ENCODE measurements around the gene PLPPR3.

Gene PLPPR3, protein sequence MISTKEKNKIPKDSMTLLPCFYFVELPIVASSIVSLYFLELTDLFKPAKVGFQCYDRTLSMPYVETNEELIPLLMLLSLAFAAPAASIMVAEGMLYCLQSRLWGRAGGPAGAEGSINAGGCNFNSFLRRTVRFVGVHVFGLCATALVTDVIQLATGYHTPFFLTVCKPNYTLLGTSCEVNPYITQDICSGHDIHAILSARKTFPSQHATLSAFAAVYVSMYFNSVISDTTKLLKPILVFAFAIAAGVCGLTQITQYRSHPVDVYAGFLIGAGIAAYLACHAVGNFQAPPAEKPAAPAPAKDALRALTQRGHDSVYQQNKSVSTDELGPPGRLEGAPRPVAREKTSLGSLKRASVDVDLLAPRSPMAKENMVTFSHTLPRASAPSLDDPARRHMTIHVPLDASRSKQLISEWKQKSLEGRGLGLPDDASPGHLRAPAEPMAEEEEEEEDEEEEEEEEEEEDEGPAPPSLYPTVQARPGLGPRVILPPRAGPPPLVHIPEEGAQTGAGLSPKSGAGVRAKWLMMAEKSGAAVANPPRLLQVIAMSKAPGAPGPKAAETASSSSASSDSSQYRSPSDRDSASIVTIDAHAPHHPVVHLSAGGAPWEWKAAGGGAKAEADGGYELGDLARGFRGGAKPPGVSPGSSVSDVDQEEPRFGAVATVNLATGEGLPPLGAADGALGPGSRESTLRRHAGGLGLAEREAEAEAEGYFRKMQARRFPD

DNA sequence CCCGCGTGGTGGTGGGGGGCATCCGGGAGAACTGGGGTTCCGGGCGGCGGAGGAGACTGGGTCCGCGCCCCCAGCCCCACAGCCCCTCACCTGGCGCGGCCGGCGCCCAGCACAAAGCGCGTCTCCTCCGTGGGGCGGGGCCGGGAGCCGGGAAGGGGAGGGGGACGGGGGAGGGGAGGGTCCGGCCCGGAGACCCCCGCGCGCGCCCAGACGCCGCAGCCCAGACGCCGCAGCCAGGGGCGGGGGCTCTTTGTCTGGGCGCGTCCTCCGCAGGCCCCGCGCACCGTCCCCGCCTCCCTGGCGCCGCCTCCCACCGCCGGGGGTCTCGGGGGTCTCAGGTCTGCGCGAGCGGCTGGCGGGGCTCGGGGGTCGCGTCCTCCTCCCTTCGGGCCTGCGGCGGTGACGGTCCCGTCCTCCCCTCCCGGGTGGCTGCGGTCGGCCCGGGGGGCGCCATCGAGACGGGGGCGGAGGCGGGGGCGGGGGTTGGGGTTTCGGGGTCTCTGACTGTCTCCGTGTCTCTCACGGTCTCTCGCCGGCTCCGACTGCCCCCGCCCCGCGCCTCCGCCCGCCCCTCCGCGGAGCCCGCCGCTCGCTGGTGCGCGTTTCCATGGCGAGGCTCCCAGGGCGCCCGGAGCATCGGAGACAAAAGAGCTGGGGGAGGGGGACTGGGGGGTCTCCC lies at the start of gene PLPPR3:
TSS of gene PLPPR3 (minus strand) at position 131 of the 679 bp plus-strand sequence. CDS start 396 bp downstream, outside the sequence.
- DNase-seq (ENCODE audit: low read depth) = no peak

DNA sequence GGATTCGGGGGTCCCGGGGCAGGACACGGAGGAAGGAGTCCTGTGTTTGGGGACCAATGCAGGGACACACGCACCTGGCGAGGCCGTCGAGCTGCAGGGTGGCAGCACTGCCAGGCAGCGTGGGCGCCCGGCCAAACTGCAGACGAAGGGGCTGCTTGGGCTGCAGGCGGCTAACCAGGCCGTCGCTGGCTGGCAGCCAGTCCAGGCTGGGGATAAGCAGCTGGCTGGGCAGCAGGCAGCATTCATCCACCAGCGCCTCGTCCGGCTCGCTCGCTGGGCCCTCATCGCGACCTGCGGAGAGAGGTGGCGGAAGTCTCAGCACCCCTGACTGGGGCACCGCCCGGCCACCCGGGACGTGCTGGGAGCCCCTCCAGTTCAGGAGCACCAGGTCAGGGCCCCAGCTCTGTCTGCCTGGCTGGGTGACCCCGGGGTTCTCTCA lies 49.2 kb upstream of the PLPPR3 start:
- no peak for DNase-seq (ENCODE audit: low read depth)

DNA sequence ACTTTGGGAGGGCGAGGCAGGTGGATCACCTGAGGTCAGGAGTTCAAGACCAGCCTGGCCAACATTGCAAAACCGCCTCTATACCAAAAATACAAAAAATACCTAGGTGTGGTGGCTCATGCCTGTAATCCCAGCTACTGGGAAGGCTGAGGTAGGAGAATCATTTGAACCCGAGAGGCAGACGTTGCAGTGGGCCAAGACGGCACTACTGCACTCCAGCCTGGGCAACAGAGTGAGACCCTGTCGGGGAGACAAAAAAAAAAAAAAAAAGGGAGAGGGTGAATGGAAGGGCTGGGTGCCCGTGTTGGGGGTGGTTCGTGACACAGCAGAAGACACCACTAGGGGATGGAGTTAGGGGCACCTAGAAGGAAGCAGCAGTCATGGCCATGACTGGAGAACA lies 48.6 kb upstream of the PLPPR3 start:
- DNase-seq (ENCODE audit: low read depth) = no peak

DNA sequence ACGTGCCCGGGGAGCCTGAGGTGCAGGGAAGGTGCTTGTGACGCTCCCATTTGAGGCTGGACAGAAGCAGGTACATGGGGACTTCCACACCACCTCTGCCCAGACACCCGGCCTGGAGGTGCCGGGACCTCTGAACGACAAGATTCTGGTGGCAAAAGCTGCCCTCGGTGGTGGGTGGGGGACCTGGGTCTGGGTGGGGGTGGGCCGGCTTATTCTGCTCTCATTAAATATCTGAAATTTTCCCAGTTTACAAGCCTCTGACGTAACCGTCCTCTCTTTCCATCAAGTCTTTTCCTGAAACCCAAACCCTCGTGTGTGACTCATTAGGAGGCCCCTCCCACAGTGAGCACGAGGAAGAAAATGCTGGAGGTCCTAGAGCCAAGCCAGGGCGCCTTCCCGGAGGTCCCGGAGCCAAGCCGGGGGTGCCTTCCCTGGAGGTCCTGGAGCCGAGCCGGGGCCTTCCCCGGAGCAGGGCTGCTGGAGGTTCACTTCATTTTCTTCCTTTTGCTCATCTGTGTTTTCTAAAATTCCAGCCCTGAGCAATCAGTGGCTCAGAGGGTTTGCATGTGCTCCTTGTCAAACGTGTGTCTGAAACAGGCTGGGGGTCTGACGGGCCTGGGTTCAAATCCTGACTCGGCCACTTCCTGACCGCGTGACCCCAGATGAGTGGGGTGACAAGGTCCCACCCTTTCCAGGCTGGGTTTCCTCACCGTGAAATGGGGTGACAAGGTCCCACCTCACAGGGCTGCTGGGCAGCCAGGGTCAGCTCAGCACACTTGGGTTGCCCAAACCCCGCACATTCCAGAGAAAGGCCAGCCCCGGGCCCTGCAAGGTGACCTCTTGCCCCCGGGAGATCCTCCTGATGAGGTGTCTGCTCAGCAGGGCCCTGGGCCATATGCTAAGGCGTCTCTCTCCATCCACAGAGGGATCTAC lies 47.8 kb upstream of the PLPPR3 start:
- no peak for DNase-seq (ENCODE audit: low read depth)

DNA sequence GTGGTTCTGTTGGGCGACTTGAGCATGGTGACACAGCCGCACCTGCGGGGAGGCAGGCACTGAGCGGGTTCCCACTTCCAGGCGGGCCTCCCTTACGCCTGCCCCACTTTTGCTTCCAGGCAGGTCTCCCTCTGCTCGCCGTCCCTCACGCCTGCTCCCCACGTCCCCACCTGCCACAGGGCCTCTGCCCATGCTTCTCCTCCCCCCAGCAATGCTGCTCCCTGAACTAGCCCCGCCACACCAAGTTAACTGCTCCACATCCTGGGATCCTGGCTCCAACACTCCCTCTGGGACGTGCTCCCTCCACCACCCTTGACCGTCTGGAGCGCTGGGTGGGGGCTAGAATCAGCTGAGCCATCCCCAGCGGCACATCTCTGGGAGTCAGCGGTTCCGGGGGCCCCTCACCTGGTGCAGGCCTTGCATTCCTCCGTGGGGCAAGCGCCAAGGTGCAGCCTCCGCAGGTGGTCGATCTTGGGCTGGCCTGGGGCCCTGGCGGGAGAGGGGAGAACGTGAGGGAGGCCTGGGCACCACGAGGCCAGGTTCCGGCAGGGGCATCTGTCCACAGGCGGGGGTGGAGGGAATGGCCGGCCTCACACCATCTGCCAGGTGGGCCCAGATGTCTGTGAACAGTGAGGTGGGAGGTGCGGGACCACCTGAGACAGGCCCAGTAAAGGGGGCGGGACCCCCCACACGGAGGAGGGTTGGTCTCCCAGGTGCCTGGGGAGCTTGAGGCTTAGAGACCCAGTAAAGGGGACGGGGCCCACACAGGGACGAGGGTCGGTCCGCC lies 46.9 kb upstream of the PLPPR3 start:
- DNase-seq (ENCODE audit: low read depth) = no peak

DNA sequence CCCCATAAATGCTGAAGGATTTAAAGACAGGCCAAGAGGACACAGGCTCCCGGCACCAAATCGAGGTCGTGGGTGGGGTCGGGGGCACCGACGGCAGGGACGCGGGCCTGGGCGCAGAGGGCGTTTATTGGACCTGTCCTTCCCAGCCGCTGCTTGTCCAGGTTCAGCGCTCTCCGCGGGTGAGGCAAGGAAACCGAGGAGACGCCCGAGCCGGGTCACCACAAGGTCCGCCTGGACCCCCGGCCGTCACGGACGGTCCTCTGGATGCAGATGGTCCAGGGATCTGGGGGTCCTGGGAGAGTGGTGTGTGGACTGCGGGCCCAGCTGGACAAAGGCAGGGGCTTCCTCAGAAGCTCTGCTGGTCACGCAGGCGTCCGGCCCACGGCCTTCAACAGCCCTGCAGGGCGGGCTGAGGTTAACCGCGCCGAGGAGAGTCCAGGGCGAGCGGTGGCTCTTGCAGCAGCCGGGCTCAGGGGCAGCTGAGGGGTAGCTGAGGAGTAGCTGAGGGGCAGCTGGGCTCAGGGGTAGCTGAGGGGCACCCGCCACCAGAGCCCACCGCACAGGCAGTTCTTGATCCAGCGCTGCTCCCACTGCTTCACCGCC lies 46.2 kb upstream of the PLPPR3 start:
- no peak for DNase-seq (ENCODE audit: low read depth)

DNA sequence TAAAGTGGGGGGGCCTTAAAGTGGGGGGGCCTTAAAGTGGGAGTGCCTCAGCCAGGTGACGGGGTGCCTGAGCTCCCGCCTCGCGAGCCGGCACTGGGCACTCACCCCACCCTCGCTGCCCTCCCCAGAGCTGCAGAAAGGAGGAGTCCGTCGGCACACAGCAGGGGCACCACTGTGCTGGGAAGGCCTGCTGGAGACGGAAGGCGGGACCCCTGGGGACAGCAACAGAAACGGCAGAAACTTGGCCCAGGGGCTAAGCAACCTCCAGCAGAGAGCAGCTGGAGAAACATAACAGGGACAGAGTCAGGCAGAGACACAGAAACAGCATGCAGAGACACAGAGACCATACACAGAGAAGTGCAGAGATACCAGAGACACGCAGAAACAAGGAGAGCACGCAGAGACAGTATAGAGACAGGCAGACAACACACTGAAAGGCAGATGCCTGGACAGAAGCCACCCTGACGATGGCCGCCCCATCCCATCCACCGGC lies 45.6 kb upstream of the PLPPR3 start:
- DNase-seq (ENCODE audit: low read depth) = no peak

DNA sequence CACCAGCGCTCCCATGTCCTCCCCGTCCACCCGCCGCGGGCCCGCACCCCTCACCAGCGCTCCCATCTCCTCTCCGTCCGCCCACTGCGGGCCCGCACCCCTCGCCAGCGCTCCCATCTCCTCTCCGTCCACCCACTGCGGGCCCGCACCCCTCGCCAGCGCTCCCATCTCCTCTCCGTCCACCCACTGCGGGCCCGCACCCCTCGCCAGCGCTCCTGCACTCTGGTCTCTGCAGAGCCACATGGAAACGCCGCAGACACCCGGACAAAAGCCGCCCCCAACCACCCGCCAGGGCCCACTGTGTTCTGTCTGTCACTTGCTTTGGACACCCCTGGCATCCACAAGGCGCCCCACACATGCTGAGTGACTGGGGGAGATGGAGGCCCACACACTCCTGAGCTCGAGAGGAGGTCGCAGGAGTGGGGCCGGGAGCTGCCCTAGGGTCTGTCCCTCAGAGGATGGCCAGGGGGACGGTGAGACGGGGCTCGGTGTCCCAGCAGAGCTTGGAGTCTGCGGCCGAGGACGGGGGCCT lies 45.1 kb upstream of the PLPPR3 start:
- DNase-seq (ENCODE audit: low read depth) = no peak

DNA sequence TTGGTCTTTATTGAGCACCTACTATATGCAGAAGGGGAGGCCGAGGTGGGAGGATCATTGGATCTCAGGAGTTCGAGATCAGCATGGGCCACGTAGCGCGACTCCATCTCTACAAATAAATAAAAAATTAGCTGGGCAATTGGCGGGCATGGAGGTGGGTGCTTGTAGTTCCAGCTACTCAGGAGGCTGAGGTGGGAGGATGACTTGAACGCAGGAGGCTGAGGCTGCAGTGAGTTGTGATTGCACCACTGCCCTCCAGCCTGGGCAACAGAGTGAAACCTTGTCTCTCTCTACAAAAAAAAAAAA lies 41.5 kb upstream of the PLPPR3 start:
- no peak for DNase-seq (ENCODE audit: low read depth)

DNA sequence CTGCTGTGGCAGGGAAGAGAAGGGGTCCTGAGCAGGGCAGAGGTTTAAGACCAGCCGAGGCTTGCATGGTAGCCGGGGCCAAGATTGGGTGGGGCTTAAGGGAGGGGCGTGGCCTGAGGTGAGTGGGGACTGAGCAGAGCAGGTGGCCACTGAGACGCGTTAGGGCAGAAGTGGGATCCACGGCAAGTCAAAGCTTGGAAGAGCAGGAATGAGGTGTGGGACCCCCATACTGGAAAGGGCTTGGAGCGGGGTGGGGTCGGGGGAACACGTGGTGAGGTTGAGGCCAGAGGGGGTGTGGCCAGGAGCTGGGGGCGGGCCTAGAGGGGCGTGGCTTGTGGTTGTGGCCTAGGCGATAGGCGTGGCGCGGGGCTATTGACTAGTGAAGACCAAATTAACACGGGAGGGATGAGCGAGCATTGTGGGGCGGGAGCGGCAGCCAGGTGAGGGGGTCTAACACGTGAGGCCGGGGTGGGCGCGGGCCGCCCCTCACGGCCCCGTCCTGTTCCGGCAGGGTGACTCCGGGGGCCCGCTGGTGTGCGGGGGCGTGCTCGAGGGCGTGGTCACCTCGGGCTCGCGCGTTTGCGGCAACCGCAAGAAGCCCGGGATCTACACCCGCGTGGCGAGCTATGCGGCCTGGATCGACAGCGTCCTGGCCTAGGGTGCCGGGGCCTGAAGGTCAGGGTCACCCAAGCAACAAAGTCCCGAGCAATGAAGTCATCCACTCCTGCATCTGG lies 41.0 kb upstream of the PLPPR3 start:
- peak; percentile 68 for DNase-seq (ENCODE audit: low read depth)

DNA sequence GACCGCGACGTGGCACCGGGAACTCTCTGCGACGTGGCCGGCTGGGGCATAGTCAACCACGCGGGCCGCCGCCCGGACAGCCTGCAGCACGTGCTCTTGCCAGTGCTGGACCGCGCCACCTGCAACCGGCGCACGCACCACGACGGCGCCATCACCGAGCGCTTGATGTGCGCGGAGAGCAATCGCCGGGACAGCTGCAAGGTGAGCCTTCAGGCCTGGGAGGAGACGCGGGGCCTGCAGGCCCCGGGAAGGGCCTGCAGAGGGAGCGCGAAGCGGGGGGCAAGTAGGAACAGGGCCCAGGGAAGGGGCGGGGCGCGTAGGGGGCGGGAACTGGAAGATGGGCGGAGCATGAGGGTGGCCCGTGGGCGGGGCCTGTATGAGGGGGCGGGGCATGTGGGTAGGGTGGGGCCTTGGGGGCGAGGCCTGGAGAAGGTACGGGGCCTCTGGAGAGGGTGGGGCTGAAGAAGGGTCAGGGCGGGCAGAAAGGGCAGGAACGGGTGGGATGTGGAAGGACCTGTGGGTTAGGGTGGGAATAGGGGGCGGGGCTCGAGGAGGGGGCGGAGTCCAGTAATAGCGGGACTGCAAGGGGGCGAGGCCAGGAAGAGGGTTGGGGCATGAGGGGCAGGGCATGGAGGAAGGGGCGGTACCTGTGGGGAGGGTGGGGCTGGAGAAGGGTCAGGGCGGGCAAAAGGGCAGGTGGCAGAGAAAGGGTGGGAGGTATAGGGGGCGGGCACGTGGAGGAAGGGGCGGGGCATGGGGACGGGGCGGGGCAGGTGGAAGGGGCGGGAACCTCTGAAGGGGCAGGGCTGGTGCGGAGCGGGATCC lies 40.2 kb upstream of the PLPPR3 start:
- DNase-seq (ENCODE audit: low read depth) = peak; percentile 58

DNA sequence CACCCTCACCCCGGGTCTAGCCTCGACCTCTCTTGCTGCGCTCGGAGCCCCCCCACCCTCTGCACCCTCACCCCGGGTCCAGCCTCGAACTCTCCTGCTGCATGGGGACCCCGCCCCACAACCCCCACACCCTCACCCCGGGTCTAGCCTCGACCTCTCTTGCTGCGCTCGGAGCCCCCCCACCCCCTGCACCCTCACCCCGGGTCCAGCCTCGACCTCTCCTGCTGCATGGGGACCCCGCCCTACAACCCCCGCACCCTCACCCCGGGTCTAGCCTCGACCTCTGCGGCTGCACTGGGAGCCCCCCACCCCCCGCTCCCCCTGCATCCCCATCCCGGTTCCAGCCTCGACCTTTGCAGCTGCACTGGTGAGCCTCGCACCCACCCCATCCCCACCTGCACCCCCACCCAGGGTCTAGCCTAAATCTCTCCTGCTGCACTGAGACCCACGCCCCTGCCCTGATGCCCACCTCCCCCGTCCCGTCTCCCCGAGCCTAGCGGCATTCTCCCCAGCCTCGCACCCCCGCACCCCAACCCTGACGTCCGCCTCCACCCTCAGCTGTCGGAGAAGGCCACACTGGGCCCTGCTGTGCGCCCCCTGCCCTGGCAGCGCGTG lies 39.5 kb upstream of the PLPPR3 start:
- DNase-seq (ENCODE audit: low read depth) = no peak

DNA sequence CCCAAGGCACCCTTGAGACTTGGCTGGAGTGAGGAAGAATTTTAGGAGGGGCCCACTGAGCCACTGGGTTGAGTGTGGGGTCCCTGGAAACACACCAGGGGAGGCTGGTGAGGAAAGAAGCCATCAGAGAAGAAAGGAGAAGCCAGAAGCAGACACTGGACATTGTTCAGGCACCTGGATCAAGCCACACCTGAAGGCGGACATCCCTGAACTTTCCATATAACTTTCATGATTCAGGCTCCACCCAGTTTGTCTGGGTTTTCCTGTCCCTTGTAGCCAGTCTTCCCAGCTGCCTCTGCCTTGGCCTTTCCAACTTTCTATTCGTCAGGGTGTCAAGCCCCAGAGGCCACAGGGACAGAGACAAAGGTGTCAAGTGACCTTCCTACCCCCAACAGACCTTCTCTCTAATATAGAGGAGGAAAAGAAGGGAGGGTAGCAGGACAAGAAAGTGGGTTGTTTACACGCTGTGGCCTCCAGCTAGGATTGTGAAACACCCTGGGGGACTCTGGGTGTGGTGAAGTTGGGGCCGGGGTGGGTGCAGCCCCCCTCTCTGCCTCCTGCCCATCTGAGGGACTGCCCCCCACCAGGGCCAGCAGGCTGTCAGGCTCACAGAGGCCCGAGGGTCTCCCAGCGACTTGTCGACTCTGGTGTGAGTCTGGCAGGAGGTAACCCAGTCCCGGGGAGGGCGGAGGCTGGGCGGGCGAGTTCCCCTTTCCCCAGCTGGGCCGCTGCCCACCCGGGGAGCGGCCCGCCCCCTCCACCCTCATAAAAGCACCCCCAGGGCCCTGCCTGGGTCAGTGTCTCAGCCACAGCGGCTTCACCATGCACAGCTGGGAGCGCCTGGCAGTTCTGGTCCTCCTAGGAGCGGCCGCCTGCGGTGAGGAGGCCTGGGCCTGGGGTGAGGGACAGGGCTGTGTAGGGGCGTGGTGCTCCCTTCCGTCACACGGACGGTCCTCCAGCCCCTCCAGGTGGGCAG lies 37.4 kb upstream of the PLPPR3 start, which contains the start of gene CFD:
TSS of gene CFD (plus strand) at position 797 of the 976 bp plus-strand sequence. CDS start at position 823, 26 bp downstream.
- no peak for DNase-seq (ENCODE audit: low read depth)

DNA sequence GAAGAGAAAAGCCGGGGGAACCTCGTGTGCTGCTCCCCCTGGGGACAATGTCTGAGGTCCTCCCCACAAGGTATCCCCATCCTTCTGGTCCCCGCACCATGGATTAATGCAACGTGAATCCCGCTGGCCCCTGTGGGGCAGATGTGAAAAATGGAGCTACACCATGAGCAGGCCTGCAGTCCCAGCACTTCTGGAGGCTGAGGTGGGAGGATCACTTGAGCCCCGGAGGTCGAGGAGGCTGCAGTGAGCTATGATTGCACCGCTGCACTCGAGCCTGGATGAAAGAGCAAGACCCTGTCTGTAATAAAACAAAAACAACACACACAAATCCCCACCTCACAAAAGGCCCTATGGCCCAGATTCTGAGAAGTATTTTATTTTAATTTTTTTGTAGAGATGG lies 36.5 kb upstream of the PLPPR3 start:
- no peak for DNase-seq (ENCODE audit: low read depth)

DNA sequence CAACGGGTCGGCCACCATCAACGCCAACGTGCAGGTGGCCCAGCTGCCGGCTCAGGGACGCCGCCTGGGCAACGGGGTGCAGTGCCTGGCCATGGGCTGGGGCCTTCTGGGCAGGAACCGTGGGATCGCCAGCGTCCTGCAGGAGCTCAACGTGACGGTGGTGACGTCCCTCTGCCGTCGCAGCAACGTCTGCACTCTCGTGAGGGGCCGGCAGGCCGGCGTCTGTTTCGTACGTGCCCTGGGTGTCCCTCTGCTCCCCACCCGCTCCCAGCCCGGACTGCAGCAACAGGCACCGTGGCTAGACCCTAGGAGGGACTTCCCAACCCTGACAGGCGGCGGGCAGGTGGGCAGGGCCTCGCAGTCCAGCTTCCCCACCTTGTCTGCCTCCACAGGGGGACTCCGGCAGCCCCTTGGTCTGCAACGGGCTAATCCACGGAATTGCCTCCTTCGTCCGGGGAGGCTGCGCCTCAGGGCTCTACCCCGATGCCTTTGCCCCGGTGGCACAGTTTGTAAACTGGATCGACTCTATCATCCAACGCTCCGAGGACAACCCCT lies 33.9 kb upstream of the PLPPR3 start:
- no peak for DNase-seq (ENCODE audit: low read depth)

DNA sequence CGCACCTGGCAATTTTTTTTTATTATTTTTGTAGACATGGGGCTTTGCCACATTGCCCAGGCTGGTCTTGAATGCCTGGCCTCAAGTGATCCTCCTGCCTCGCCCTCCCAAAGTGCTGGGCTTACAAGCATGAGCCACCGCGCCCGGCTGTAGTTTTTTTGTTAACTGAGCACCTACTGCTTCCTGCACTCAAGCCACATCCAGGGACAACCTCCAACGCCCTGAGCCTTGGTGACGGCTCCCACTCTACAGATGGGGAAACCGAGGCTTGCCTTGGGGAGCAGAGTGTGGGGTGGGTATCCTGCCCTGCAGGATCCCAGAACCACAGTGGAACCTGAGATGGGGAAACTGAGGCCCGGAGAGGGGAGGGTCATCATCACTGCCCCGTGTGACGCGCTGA lies 33.4 kb upstream of the PLPPR3 start:
- no peak for DNase-seq (ENCODE audit: low read depth)
